ENCODE results near the gene OR1L8. TPM values are rescaled to one million over a fixed set of nuclear protein-coding genes. Genes with fewer than 3 reads are reported as not detected.
"Not testable (repeated sequence)": the region's sequence is repeated elsewhere in the genome, so short reads cannot be mapped to it uniquely, and the experiment has no call there.

The OR1L8 gene
- not detected for polyA plus RNA-seq (2013, experiment 1 of 2; ENCODE audit: insufficient read length)
- polyA plus RNA-seq (2013, experiment 2 of 2; ENCODE audit: insufficient read length), result not detected

- not testable (repeated sequence) for DNase-seq
Observed at GRCh38 chr9:122583284-122583683, at the start of gene OR1L8. Gene OR1L8, minus strand, starts transcription at chr9:122583384. Its CDS starts 14,907 bp downstream, at chr9:122568477.

- DNase-seq, result no peak
Observed at GRCh38 chr9:122619996-122620395, 36.8 kb upstream of the OR1L8 start.

- DNase-seq, result no peak
Observed at GRCh38 chr9:122614362-122614761, 31.2 kb upstream of the OR1L8 start, which contains the start of gene OR1Q1. Gene OR1Q1, plus strand, starts transcription at chr9:122614738. Its CDS starts 0 bp downstream, at chr9:122614738.

- no peak for DNase-seq
Observed at GRCh38 chr9:122609804-122610203, 26.6 kb upstream of the OR1L8 start.

- DNase-seq, result no peak
Observed at GRCh38 chr9:122606587-122606986, 23.4 kb upstream of the OR1L8 start.

- DNase-seq, result no peak
Observed at GRCh38 chr9:122605691-122606090, 22.5 kb upstream of the OR1L8 start.

- DNase-seq, result peak; percentile 1
Observed at GRCh38 chr9:122580360-122580759, 2.8 kb downstream of the OR1L8 start.

- no peak for DNase-seq
Observed at GRCh38 chr9:122579874-122580273, 3.3 kb downstream of the OR1L8 start.

GRCh38 chr9:122572456-122572855, 10.7 kb downstream of the OR1L8 start:
- DNase-seq, result no peak

GRCh38 chr9:122567901-122568300, 15.3 kb downstream of the OR1L8 start:
- no peak for DNase-seq

GRCh38 chr9:122562134-122562760, 20.9 kb downstream of the OR1L8 start:
- no peak for DNase-seq

- no peak for DNase-seq
Observed at GRCh38 chr9:122561446-122561845, 21.7 kb downstream of the OR1L8 start.

- DNase-seq, result no peak
Observed at GRCh38 chr9:122552812-122553211, 30.4 kb downstream of the OR1L8 start, which contains the start of gene OR1N2. Gene OR1N2, plus strand, starts transcription at chr9:122553112. Its CDS starts 100 bp downstream, at chr9:122553212.

GRCh38 chr9:122551371-122551770, 31.8 kb downstream of the OR1L8 start:
- DNase-seq, result no peak

GRCh38 chr9:122546196-122546595, 37.0 kb downstream of the OR1L8 start:
- DNase-seq, result no peak

GRCh38 chr9:122538757-122539156, 44.4 kb downstream of the OR1L8 start:
- DNase-seq, result no peak

GRCh38 chr9:122537066-122537465, 46.1 kb downstream of the OR1L8 start:
- DNase-seq, result not testable (repeated sequence)

GRCh38 chr9:122536134-122536533, 47.0 kb downstream of the OR1L8 start:
- DNase-seq, result no peak

GRCh38 chr9:122531157-122531556, 52.0 kb downstream of the OR1L8 start:
- not testable (repeated sequence) for DNase-seq

- DNase-seq, result no peak
Observed at GRCh38 chr9:122527193-122527592, 56.0 kb downstream of the OR1L8 start, which contains the start of gene OR1N1. Gene OR1N1, minus strand, starts transcription at chr9:122527293. Its CDS starts 0 bp downstream, at chr9:122527293.

- DNase-seq, result no peak
Observed at GRCh38 chr9:122526602-122527001, 56.6 kb downstream of the OR1L8 start.

- no peak for DNase-seq
Observed at GRCh38 chr9:122519376-122519775, 63.8 kb downstream of the OR1L8 start.

GRCh38 chr9:122518841-122519240, 64.3 kb downstream of the OR1L8 start, which contains the start of gene OR1J4:
Gene OR1J4, plus strand, starts transcription at chr9:122519141. Its CDS starts 0 bp downstream, at chr9:122519141.
- DNase-seq, result no peak

- DNase-seq, result no peak
Observed at GRCh38 chr9:122518226-122518625, 65.0 kb downstream of the OR1L8 start.
